KOPT-K1 (cell line): Measurements from ENCODE around the gene WDFY3.

ENCODE experiments used
- H3K27ac ChIP-seq: fragments of 200-600 bp; sonication (generic); 2 replicates; pipeline ENCODE4 v1.5.1; 2016; ENCODE audit warnings: antibody characterized with exemption, mild to moderate bottlenecking, low read depth, low read length; ENCODE audit not compliant: poor library complexity, severe bottlenecking
- H3K36me3 ChIP-seq: fragments of 200-600 bp; sonication (generic); 2 replicates; pipeline ENCODE4 v1.5.1; 2017; ENCODE audit warnings: antibody characterized with exemption, mild to moderate bottlenecking, low read length, moderate library complexity; ENCODE audit not compliant: insufficient read depth
- H3K9me3 ChIP-seq: fragments of 200-600 bp; sonication (generic); 2 replicates; pipeline ENCODE4 v1.5.1; 2017; ENCODE audit warnings: antibody characterized with exemption, low read length, mild to moderate bottlenecking; ENCODE audit not compliant: insufficient read depth, poor library complexity, severe bottlenecking

Gene WDFY3

GRCh38 chr4:84652478-84652877, 314.0 kb downstream of the WDFY3 start:
- no peaks in the 10 kb centered on the region for H3K36me3 ChIP-seq
- no peak overlapping the region for H3K27ac ChIP-seq
- no peaks in the 10 kb centered on the region for H3K9me3 ChIP-seq

DNA sequence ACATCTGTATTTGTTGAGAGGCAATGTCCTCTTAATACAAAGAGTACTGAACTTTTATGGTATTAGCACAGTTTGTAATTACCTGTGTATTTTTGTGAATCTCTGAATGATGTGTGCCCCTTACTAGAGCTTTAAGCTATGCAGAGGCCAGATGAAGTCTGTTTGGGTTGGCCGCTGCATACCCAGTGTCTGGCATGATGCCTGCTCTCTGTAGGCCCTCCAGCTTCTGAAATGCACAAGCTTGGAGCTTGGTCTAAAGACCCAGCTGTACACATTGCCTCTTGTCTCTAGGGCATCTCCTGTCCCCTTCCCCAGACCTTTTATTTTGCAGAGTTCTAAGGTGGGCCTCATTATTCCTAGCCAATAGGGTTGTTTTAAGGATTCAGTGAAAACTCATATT, 315.0 kb downstream of the WDFY3 start:
- Histone ChIP-seq H3K9me3 (no peaks in the 10 kb centered on the region), H3K36me3 (no peaks in the 10 kb centered on the region), H3K27ac (no peak overlapping the region)

- Histone ChIP-seq H3K9me3 (no peaks in the 10 kb centered on the region), H3K36me3 (no peaks in the 10 kb centered on the region), H3K27ac (no peak overlapping the region)
Observed at GRCh38 chr4:84648863-84649647, 317.4 kb downstream of the WDFY3 start.

DNA sequence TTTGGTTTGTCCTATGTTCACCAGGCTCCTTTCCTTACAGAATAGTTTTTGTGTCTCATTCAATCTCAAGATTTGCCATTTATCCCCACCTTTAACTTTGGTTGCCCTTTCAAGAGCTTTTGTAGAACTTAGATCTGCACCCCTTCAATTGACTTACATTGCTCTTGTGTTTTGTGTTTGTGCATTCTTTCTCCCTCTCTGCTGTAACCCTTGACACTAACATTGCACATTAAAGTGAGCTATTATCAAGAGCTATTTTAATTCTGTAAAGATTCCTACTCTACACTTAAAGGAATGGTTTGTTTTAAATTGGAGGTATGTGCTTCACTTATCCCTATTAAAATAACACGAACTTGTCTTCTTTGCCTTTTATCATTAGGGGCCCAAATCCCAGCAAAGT, 318.3 kb downstream of the WDFY3 start:
- Histone ChIP-seq H3K36me3 (no peaks in the 10 kb centered on the region), H3K9me3 (no peaks in the 10 kb centered on the region), H3K27ac (no peak overlapping the region)

DNA sequence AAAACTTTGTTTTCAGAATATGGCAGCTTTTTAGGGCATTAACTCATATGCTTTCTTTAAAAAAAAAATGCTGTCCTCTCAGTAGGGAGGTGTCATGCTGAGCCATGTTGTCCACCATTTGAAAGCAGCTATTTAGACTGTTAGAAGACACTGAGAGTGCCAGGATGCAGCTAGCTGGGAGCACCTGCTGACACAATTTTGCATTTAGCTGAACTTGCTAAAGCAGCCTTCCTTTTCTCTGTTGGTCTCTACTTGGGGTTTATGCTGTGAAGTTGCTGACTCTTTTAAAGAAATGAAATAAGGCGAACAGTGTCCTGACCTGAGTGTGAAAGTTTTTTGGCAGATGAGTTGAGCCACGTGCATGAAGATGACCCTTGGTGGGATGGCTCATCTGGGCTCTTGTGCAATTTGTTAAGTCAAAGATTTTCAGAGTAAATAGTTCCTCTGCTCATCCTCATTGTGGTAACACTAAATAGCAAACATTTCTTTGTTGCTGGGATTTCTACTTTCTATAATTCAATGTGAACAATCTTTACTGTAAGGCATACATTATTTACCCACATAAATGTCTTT, 319.1 kb downstream of the WDFY3 start:
- Histone ChIP-seq H3K36me3 (no peaks in the 10 kb centered on the region), H3K9me3 (no peaks in the 10 kb centered on the region), H3K27ac (no peak overlapping the region)

DNA sequence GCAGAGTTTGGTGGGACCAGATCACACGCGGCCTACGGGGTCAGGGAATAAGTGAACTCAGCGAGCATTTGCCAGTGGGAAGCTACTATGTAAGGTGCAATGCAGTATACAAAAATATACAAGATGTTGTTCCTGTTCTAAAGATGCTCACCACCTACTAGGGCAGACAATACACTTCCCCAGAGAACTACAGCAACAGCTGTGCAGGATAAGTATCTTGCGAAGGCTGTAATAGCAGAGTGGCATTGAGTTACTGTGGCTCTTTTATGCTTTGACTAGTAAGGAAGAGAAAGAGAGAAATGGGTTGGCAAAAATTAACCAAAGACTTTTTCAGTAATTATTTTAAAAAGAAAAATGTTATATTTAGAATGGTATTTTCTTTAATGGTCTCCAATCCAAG, 322.4 kb downstream of the WDFY3 start:
- Histone ChIP-seq H3K36me3 (no peaks in the 10 kb centered on the region), H3K27ac (no peak overlapping the region), H3K9me3 (no peaks in the 10 kb centered on the region)

GRCh38 chr4:84639145-84639544, 327.3 kb downstream of the WDFY3 start:
- Histone ChIP-seq H3K27ac (no peak overlapping the region), H3K9me3 (no peaks in the 10 kb centered on the region), H3K36me3 (no peaks in the 10 kb centered on the region)

GRCh38 chr4:84638092-84638491, 328.4 kb downstream of the WDFY3 start:
- Histone ChIP-seq H3K27ac (no peak overlapping the region), H3K9me3 (no peaks in the 10 kb centered on the region), H3K36me3 (no peaks in the 10 kb centered on the region)

- Histone ChIP-seq H3K36me3 (no peaks in the 10 kb centered on the region), H3K27ac (no peak overlapping the region), H3K9me3 (no peaks in the 10 kb centered on the region)
Observed at GRCh38 chr4:84634961-84635360, 331.5 kb downstream of the WDFY3 start.

GRCh38 chr4:84632092-84632491, 334.4 kb downstream of the WDFY3 start:
- H3K36me3 ChIP-seq, result no peaks in the 10 kb centered on the region
- H3K27ac ChIP-seq, result no peak overlapping the region
- no peaks in the 10 kb centered on the region for H3K9me3 ChIP-seq

- Histone ChIP-seq H3K9me3 (no peaks in the 10 kb centered on the region), H3K36me3 (no peaks in the 10 kb centered on the region), H3K27ac (no peak overlapping the region)
Observed at GRCh38 chr4:84631573-84631972, 334.9 kb downstream of the WDFY3 start.

GRCh38 chr4:84626673-84627072, 339.8 kb downstream of the WDFY3 start:
- no peaks in the 10 kb centered on the region for H3K36me3 ChIP-seq
- no peaks in the 10 kb centered on the region for H3K9me3 ChIP-seq
- H3K27ac ChIP-seq, result no peak overlapping the region

DNA sequence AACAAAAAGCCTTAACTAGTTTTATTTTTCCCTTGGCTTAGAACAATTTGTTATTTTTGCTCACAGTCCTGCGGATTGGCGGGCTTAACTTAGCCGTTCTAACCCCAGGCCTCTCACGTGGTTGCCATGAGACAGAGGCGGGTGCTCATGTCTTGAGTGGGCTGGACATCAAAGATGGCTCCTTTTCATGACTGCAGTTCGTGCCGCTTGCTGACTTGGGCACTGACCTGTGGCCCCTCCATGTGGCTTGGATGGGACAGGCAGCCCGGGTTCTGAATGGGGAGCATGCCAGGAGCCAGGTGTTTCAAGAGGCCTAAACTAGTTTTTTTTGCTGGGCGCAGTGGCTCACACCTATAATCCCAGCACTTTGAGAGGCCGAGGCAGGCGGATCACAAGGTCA, 342.8 kb downstream of the WDFY3 start:
- Histone ChIP-seq H3K9me3 (no peaks in the 10 kb centered on the region), H3K27ac (no peak overlapping the region), H3K36me3 (no peaks in the 10 kb centered on the region)

DNA sequence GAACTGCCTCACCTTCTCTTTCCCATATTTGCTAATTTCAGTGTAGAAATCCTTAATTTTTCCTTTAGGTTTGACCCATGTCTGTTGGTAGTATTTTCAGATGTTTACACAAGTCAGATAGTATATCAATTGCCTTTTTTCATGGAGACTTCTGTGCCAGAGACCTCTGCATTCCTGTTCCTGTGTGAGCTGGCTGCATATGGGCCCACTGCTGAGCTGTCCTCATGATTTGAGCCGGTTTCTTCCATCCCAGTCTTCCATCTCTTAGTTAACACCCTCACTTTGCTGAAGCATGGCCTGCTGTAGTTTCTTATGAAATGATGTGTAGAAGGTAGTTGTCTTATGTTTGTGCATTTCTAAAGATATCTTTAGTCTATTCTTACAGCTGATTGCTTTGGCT, 343.5 kb downstream of the WDFY3 start:
- no peaks in the 10 kb centered on the region for H3K36me3 ChIP-seq
- no peak overlapping the region for H3K27ac ChIP-seq
- no peaks in the 10 kb centered on the region for H3K9me3 ChIP-seq
